HepG2 (cell line): ENCODE measurements around the gene ANKK1. TPM values are rescaled to one million over a fixed set of nuclear protein-coding genes. Genes with fewer than 3 reads are reported as not detected.

Experiments
- ATAC-seq: fragments of 200-7000 bp; cut with Tn5 transposase; 3 replicates; pipeline ENCODE4 v1.9.1; 2020; ENCODE audit warnings: mild to moderate bottlenecking, moderate library complexity
- BruUV-seq: library from RNA; stranded (reverse); fragments of 400-500 nt; replicated peaks from 2 replicates; lab custom pipeline; 2021; lab: Mats Ljungman, UMichigan
- CTCF ChIA-PET: fragments of 300-600 bp; formaldehyde crosslinking; extraction: SDS; loops from one replicate; lab custom pipeline; 2021; ENCODE audit warnings: low total read pairs, inconsistent platforms, low intra/inter-chr PET ratio; lab: Yijun Ruan, JAX
- POLR2A ChIA-PET: fragments of 350-600 bp; sonication (Branson Sonifier 250); formaldehyde crosslinking; loops from one replicate; lab custom pipeline; 2020; ENCODE audit warnings: antibody characterized with exemption, inconsistent platforms; lab: Yijun Ruan, JAX
- DNase-seq: peaks from one replicate; pipeline ENCODE4 v3.0.0-alpha.2; 2015; ENCODE audit warnings: low spot score
- FAIRE-seq: peaks from 3 replicates; lab custom pipeline; 2011; peaks lifted over from hg19 to GRCh38; lab: Jason Lieb, UNC
- H2AFZ ChIP-seq: one replicate; pipeline ENCODE4 v1.6.1; 2011; ENCODE audit warnings: low read length, inconsistent platforms
- H3K27ac ChIP-seq: fragments of 300-600 bp; 3 replicates; pipeline ENCODE4 v1.8.0; 2011; ENCODE audit warnings: mixed run types, mild to moderate bottlenecking, mixed read lengths, low read length, inconsistent platforms; ENCODE audit not compliant: insufficient read depth; ENCODE audit errors: extremely low read length
- H3K27me3 ChIP-seq, 2 experiments: fragments of 200-600 bp in 1 of 2; 2 replicates in 1 of 2; 3 replicates in 1 of 2; pipeline versions ENCODE4 v1.6.0 to v1.8.0; 2011; ENCODE audit warnings: low read length in 2 of 2, mild to moderate bottlenecking in 2 of 2, moderate library complexity in 2 of 2, inconsistent platforms in 1 of 2; ENCODE audit not compliant: insufficient read depth in 2 of 2, control insufficient read depth in 1 of 2
- H3K36me3 ChIP-seq, 2 experiments: fragments of 200-600 bp in 1 of 2; replicated peaks in 1 of 2; 2 replicates in 1 of 2; 3 replicates in 1 of 2; pipeline versions ENCODE4 v1.5.1 to v1.8.0; 2011; ENCODE audit warnings: low read length in 2 of 2, inconsistent platforms in 1 of 2; ENCODE audit not compliant: insufficient read depth in 2 of 2, control insufficient read depth in 1 of 2
- H3K4me1 ChIP-seq: 2 replicates; pipeline ENCODE4 v1.5.1; 2012; ENCODE audit warnings: low read length, inconsistent platforms; ENCODE audit not compliant: insufficient read depth
- H3K4me2 ChIP-seq: 2 replicates; pipeline ENCODE4 v1.6.0; 2011; ENCODE audit warnings: low read depth, low read length, inconsistent platforms
- H3K4me3 ChIP-seq, 3 experiments: fragments of 200-600 bp in 1 of 3; sonication (generic), shearing (Covaris generic) in 1 of 3; replicated peaks in 1 of 3; 2 replicates each; pipeline ENCODE4 v1.5.1; 2011 to 2016; ENCODE audit warnings: low read length in 3 of 3, inconsistent platforms in 2 of 3, low read depth in 2 of 3, mild to moderate bottlenecking in 2 of 3, control low read depth in 1 of 3, mixed read lengths in 1 of 3; ENCODE audit not compliant: insufficient read depth in 1 of 3
- H3K79me2 ChIP-seq: one replicate; pipeline ENCODE4 v1.6.1; 2011; ENCODE audit warnings: low read length, inconsistent platforms; ENCODE audit not compliant: insufficient read depth
- H3K9ac ChIP-seq: 2 replicates; pipeline ENCODE4 v1.6.0; 2011; ENCODE audit warnings: mild to moderate bottlenecking, low read depth, low read length, inconsistent platforms; ENCODE audit not compliant: insufficient read depth
- H3K9me3 ChIP-seq: 2 replicates; pipeline ENCODE4 v1.5.1; 2012; ENCODE audit warnings: mild to moderate bottlenecking, low read length
- H4K20me1 ChIP-seq: 2 replicates; pipeline ENCODE4 v1.6.0; 2011; ENCODE audit warnings: inconsistent platforms, mild to moderate bottlenecking, low read length, moderate library complexity; ENCODE audit not compliant: insufficient read depth
- POLR2AphosphoS2 ChIP-seq: IDR thresholded peaks from 2 replicates; pipeline ENCODE4 v1.6.1; 2011; ENCODE audit warnings: low read depth, low read length, improper control_type of control experiment
- ZBTB21 ChIP-seq: sonication (generic); formaldehyde crosslinking; IDR thresholded peaks from 2 replicates; pipeline ENCODE4 v1.4.0; 2020; ENCODE audit warnings: missing genetic modification reagents
- WGBS: methylation state at CpG from one replicate; pipeline ENCODE4 v1.1.6; 2017; ENCODE audit warnings: low lambda C conversion rate; 5-methylcytosine and 5-hydroxymethylcytosine counted together
- in situ Hi-C: cut with HindIII; loops from 2 replicates; pipeline ENCODE4 v1.10.0; 2017; ENCODE audit warnings: low pct_unique_long_range_greater_than_20kb; ENCODE audit not compliant: extremely low pct_ligation_motif_present
- intact Hi-C: fragments of 100-400 bp; cut with micrococcal nuclease; formaldehyde crosslinking; loops from one replicate; pipeline ENCODE4 v1.10.0; 2022; ENCODE audit not compliant: unreplicated experiment
- polyA plus RNA-seq, 8 experiments: library from polyadenylated mRNA; depleted of rRNA in 3 of 8; stranded (reverse) in 7 of 8; unstranded in 1 of 8; fragments of >200 nt; fragmentation: Illumina TruSeq in 4 of 8; extraction: Trizol in 4 of 8; gene quantifications; 2 replicates each; pipeline versions ENCODE4 v1.2.1 to v1.2.3, GENCODE V29; 2011 to 2016; ENCODE audit warnings: low read depth in 4 of 8, missing spikeins in 1 of 8, mixed read lengths in 1 of 8; ENCODE audit not compliant: insufficient read depth in 1 of 8
- total RNA-seq, 5 experiments: library from RNA; depleted of rRNA; stranded (reverse); fragments of >200 nt; fragmentation: Illumina TruSeq; extraction: Trizol; gene quantifications; 2 replicates each; pipeline ENCODE4 v1.2.3, GENCODE V29; 2016; ENCODE audit warnings: low read depth in 1 of 5

Gene ANKK1
- total and polyA plus RNA-seq, 2 of the 13 experiments (the other 11 are each of a cell fraction or from before 2014, with no cell fraction given): 0.04 to 0.22 TPM

- no peaks in the 10 kb centered on the region for H3K79me2 ChIP-seq
- ATAC-seq (no peak), DNase-seq (no peak), FAIRE-seq (no peak)
- WGBS: 92% methylated on average over 4 of the region's 4 CpGs
- no peaks in the 10 kb centered on the region for H3K4me1 ChIP-seq
- H3K9me3 ChIP-seq: peaks cover 13% of the 10 kb centered on the region; the same call in 1 of the 2 replicates
- H3K36me3 ChIP-seq: no peaks in the 10 kb centered on the region
- H3K27ac ChIP-seq: no peak overlapping the region
- H4K20me1 ChIP-seq: no peaks in the 10 kb centered on the region
- no peak overlapping the region for H2AFZ ChIP-seq
- H3K4me2 ChIP-seq: no peak overlapping the region
- H3K4me3 ChIP-seq: no peak overlapping the region
- no peaks in the 10 kb centered on the region for H3K27me3 ChIP-seq
- no peak for TF ChIP-seq ZBTB21 (CRISPR knock-in tag)
- in situ Hi-C loops: no loop called here
- no peak overlapping the region for H3K9ac ChIP-seq
- BruUV-seq: no TSS peak
- CTCF ChIA-PET: no interaction called here
- POLR2A ChIA-PET: no interaction called here
- intact Hi-C loops: no loop called here
Observed at GRCh38 chr11:113351480-113351879, 36.1 kb upstream of the ANKK1 start.

- Histone ChIP-seq H3K79me2 (no peaks in the 10 kb centered on the region), H3K4me3 (no peak overlapping the region), H3K9me3 (peaks cover 15% of the 10 kb centered on the region; the same call in 1 of the 2 replicates), H3K27ac (no peak overlapping the region), H3K4me2 (no peak overlapping the region), H3K27me3 (no peaks in the 10 kb centered on the region), H2AFZ (no peak overlapping the region), H3K36me3 (peaks cover 6 to 7% of the 10 kb centered on the region in 2 experiments; a peak in 2 of 5 replicates), H4K20me1 (no peaks in the 10 kb centered on the region), H3K4me1 (no peaks in the 10 kb centered on the region), H3K9ac (no peak overlapping the region)
- POLR2A ChIA-PET: no interaction called here
- WGBS: 86% methylated on average over 3 of the region's 3 CpGs
- BruUV-seq: no TSS peak
- DNase-seq (no peak), FAIRE-seq (no peak), ATAC-seq (no peak)
- in situ Hi-C loops (no loop called here), intact Hi-C loops (no loop called here)
- TF ChIP-seq POLR2AphosphoS2: no peak
- CTCF ChIA-PET: no interaction called here
Observed at GRCh38 chr11:113356203-113356602, 31.4 kb upstream of the ANKK1 start.
